Raji (cell line): ENCODE measurements around the gene GALNT7.

ENCODE experiments used
- POLR2A ChIP-seq: IDR thresholded peaks from 2 replicates; pipeline ENCODE4 v1.6.1; 2011; ENCODE audit warnings: low read depth, low read length, control low read depth; ENCODE audit not compliant: insufficient read depth

The GALNT7 gene, protein sequence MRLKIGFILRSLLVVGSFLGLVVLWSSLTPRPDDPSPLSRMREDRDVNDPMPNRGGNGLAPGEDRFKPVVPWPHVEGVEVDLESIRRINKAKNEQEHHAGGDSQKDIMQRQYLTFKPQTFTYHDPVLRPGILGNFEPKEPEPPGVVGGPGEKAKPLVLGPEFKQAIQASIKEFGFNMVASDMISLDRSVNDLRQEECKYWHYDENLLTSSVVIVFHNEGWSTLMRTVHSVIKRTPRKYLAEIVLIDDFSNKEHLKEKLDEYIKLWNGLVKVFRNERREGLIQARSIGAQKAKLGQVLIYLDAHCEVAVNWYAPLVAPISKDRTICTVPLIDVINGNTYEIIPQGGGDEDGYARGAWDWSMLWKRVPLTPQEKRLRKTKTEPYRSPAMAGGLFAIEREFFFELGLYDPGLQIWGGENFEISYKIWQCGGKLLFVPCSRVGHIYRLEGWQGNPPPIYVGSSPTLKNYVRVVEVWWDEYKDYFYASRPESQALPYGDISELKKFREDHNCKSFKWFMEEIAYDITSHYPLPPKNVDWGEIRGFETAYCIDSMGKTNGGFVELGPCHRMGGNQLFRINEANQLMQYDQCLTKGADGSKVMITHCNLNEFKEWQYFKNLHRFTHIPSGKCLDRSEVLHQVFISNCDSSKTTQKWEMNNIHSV

DNA sequence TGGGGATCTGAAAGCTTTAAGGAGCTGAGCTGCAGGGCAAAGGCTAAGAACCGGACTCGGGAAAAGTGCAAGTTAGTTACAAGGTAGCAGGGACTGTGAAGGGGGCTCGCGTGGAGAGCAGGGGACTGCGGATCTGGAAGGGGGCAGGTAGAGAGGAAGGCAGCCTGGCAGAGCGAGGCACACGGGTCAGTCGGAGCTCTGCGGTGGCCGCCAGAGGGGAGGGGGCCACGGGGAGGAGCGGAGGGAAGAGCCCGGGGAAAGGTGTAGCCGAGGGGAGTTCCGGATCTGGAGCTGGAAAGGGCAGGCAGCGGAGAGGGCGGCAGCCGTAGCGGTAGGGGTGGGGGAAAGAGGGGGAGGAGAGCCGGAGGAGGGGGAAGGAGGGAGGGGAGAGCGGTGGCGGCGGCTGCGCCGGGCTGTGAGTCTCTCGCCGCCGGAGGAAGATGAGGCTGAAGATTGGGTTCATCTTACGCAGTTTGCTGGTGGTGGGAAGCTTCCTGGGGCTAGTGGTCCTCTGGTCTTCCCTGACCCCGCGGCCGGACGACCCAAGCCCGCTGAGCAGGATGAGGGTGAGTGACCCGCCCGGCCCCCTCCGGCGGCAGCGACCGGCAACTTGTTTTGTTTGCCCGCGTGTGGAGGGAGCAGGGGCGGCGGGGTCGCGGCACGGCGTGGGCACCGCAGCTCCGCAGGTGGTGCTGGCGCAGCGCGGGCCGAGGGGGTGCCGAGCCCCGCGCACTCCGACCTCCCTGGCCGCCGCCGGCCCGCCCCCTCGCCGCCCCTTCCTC, at the start of gene GALNT7:
TSS of gene GALNT7 (plus strand) at position 416 of the 782 bp plus-strand sequence. CDS start at position 441, 25 bp downstream.
- peak; percentile 62; the same call in 1 of the 2 replicates for TF ChIP-seq POLR2A

DNA sequence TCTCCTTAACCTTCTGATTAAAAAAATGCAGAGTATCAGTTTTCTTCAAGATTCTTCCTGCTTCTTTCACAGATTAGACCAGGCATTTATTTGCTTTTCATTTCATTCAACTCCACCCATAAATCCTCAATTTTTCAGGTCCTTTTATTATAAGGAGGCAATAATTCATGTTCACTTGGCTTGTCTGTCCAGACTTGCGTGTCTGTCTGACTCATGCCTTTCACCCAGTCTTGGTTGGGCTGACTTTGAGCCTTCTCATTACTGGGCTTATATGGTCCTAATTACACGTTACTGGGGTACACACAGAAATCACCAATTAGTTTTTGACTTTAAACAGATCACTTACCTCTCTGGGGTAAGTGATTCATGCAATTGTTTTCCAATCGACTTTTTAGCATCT, 48.8 kb upstream of the GALNT7 start:
- no peak for TF ChIP-seq POLR2A

DNA sequence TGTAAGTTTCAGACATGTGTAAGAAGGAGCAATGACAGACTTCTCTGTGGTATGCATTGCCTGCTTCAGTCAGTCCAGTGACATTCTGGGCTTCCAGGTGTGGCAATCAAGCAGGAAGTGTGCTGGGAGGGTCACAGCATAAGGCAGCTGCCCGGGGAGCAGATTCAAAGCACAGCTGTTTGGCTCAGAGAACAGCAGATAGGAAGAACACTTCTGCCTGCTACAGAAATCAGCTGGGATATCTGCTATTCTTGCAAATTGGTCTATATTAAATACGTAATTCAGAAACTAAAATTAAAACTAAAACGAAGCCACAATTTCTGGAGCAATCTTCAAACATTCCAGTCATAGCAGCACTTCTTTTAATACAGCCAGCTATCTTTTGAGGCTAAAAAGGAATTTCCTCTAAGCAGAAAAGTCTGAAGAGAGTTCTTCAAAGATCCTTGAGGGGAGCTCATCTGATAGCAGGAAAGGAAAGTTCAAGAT, 47.5 kb upstream of the GALNT7 start:
- TF ChIP-seq POLR2A: no peak

DNA sequence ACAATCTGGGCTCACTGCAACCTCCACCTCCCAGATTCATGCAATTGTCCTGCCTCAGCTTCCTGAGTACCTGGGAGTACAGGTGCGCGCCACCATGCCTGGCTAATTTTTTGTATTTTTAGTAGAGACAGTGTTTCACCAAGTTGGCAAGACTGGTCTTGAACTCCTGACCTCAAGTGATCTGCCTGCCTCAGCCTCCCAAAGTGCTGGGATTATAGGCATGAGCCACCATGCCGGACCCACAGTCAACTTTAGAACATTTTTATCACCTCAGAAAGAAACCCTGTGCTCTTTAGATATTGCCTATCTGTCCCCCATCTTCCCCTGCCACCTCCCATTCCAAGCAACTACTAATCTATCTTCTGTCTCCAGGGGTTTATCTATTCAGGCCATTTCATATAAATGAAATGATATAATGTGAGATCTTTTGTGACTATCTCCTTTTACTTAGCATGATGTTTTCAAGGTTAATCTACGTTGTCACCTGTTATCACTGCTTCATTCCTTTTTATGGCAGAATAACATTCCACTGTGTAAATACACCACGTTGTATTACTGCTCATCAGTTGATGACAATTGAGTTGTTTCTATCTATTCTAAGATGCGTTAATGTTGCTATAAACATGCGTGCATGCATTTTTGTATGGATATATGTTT, 44.3 kb upstream of the GALNT7 start:
- no peak for TF ChIP-seq POLR2A

DNA sequence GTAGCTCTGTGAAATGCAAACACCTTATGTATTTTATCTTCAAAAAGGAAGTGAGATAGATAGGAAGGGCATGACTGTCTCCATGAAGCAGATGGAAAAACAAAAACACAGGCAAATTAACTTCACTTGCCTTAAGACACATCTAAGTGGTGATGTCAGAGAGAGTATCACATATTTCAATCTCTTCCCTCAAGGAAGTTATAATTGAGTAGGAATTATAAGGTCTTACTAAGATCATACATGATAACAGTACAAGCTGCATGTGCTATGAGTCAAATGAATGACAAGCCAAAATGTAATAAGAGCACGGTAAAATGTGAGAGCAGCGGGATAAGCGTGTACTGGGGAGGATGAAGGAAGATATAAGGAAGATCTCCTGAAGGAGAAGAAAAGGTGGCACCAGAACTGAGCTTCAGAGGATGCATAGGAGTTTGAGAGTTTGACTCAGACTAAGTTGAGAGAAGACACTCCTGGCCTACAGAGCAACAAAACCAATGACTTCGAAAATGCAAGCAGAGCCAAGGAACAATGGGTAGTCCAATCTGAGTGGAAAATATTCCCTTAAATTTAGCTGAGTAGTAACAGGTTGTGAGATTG, 43.3 kb upstream of the GALNT7 start:
- TF ChIP-seq POLR2A: no peak

DNA sequence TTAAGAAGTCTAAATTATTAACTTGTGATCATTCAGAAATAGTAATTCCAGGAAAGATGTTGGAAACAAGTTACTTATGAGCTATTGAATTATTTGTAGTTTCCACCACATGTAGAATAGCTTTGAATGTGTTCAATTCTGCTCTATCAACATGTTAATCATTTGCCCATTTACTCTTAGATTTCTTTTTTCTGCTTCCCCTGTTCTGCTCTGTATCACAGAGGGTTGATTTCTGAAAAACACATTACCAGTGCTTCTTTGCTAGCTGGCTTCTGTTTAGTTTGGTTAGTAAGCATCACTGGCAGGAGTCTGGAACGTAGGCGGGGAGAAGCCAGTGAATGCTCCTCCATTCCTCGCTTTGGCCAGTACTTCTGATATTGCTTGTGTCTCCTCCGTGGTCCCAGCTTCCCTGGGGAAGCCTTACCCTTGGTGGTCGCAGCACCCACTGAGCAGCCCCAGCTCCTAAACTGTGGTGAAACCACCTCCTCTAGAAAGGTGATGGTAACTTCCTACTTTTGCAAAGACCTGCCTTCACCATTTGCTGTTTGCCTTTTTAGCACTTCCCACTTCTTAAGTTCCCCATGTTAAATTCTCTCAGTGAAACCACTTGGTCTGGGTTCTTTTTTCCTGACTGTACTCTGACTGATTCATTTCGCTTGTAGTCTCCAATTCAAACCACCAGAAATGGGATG, 40.3 kb upstream of the GALNT7 start:
- no peak for TF ChIP-seq POLR2A

DNA sequence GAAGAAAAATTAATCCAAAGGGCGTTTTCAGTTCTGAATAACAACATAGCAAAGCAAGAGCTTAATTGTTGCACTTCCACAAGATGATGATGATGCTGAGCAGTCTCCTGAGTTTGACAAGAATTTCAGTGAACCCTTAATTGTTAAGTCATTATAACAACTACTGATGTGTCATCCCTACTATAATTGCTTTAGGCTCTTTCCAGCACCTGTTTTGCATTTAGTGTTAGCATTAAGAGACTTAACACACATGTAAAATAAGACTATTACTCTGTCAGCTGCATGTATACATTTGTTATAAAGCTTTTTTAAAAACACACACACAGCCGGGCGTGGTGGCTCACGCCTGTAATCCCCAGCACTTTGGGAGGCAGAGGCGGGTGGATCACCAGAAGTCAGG, 37.9 kb upstream of the GALNT7 start:
- TF ChIP-seq POLR2A: no peak

DNA sequence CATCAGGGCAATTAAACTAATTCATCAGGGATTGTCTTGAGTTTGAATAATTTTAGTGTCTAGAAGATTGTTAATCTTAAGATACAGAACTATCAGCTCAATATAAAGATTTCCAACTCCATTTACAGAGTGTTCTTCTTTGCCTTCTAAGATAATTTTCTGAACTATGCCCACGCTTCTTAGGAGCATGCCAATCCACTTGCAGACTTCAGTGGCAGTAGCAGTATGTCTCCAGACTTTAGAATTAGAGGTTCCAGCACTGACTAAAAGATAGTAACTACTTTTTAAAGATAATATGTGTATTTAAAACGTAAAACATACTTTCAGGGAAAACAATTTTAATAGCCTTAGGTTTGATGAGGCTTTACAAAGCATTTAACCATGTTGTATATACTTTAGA, 34.2 kb upstream of the GALNT7 start:
- no peak for TF ChIP-seq POLR2A

DNA sequence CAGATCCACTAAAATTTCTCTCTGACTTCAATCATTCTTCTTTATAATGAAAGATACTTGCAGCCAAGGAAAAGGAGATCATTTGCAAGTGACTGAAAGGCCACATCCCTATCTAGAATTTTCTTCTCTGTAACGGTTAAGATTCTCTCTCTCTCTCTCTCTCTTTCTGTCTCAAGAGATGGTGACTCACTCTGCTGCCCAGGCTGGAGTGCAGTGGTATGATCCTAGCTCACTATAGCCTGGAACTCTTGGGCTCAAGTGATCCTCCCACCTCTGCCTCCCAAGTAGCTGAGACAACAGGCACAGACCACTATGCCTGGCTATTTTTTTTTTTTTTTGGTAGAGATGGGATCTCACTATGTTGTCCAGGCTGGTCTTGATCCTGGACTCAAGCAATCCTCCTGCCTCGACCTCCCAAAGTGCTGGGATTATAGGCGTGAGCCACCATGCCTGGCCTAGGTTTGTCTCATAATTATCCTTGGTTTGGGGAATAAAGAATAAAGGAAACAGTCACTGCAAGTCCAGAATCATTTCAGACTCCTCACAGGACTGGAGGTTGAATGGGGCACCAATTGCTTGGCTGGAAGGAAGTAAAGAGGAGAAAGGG, 33.3 kb upstream of the GALNT7 start:
- no peak for TF ChIP-seq POLR2A

DNA sequence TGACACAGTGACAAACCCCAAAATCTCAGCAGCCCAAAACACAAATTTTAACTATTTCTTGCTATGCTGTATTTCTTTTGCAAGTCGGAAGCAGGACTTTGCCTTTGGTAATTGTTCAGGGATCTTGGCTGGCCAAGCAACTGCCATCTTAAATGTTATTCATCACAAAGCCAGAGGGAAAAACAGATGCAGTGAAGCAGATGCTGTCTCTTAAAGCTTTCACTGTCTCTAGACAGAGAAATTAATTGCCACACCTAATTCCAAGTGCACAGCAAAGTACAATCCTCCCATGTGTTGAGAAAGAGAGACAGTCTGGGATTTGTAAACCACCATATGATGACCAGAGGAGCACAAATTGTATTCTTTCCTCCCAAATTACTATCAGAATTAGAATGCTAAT, 30.0 kb upstream of the GALNT7 start:
- no peak for TF ChIP-seq POLR2A

DNA sequence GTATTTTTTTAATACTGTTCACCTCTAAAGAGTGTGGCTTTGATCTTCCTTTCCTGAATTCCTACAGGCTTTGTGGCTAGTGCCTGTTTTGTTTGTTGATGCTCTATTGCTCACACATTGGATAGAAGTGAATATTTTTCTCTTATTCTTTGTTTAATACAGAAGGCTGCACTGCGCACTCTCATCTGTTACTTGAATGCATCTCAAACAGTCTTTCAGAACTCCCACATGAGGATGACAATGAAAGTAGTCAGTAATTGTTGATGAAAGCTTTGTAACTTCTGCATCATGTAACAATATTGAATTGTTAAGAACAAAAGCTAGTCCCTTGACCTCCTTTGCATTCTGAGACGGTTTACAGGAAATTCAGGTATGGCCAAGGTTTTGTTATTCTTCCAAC, 29.1 kb upstream of the GALNT7 start:
- no peak for TF ChIP-seq POLR2A

DNA sequence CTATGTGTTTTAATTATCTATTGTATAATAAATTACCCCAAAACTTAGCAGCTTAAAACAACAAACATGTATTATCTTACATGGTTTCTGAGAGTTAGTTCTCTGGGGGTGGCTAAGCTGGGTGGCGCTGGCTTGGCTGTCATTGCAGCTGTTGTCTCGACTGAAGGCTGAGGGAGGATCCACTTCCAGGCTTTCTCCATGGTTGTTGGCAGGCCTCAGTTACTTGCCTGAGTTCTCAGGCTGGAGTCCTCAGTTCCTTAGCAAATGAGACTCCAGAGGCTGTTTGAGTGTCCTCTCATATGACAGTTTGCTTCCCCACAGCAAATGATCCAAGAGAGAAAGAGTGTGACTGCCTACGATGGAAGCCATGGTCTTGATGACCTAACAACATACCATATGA, 23.5 kb upstream of the GALNT7 start:
- no peak for TF ChIP-seq POLR2A

DNA sequence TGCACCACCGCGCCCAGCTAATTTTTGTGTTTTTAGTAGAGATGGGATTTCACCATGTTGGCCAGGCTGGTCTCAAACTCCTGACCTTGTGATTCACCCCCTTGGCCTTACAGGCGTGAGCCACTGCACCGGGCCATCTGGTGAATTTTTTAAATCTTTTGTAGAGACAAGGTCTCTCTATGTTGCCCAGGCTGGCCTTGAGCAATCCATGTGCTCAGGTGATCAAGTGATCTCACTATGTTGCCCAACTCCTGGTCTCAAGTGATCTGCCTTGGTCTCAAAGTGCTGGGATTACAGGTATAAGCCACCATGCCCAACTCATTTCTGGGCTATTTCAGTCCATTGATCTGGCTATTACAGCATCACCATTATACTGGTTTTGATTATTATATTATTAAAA, 22.2 kb upstream of the GALNT7 start:
- no peak for TF ChIP-seq POLR2A

DNA sequence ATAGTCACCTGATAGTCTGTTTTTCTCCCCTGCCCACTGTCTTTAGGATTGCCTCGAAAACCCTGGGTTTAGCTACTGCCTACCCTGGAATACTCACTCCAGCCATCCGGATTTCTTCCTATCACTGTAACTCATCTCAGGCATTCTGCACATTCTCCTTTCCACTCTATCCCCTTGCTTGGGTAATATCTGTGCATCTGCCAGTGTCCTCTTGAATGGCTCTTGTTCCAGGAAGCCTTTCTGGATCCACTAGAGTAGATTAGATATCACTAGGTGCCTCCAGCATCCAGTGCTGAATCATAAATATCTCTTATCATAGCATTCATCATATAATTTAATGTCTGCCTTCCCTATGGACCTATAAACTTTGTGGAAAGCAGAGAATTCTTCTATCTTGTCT, 17.1 kb upstream of the GALNT7 start:
- no peak for TF ChIP-seq POLR2A
